ENCODE measurements around the gene CHAC2. TPM values are rescaled to one million over a fixed set of nuclear protein-coding genes. Genes with fewer than 3 reads are reported as not detected.

The CHAC2 gene
- total and polyA plus RNA-seq, 2 of the 4 experiments (the other 2 are of a cell fraction) = 2.4 to 3.9 TPM

DNA sequence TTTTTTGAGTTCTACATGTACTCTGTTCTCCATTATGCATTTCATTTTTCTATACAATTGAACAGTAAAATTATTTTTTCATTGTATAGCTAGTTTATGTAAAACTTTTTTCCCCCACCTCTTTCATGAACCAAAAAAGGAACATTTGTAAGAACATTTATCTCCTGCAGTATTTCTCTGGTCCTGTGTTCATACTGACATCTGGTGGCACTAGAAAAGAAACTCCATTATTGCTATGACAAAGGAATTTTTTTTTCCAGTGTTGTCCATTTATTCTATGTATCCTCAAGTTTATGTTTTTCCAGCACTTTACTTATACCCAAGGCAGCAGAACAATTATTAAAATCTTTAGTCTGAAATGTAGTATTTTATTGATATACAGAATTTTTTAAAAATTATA is 27.4 kb upstream of the CHAC2 start:
- peaks cover 4% of the 10 kb centered on the region for H3K4me1 ChIP-seq (ENCODE audit: control insufficient read depth, insufficient read depth, low read length)
- no peaks in the 10 kb centered on the region for H3K27me3 ChIP-seq (ENCODE audit: control insufficient read depth, insufficient read depth, low read length)
- no peak overlapping the region for H3K56ac ChIP-seq (ENCODE audit: extremely low read depth, insufficient read depth, low read length)
- peak; percentile 64 for DNase-seq
- no peak overlapping the region for H2BK15ac ChIP-seq (ENCODE audit: low read depth, low read length)
- no peak overlapping the region for H2BK120ac ChIP-seq (ENCODE audit: low read depth, low read length)
- intact Hi-C loops (cut with micrococcal nuclease) (loop anchor here (1.0 to 10.0 kb wide), 4 partner anchors 317 to 1595 kb away; no protein-coding TSS in a partner anchor), dilution Hi-C loops (cut with HindIII; ENCODE audit: low sequenced_read_pairs, unreplicated experiment) (no loop called here), in situ Hi-C loops (cut with MboI; ENCODE audit: low sequenced_read_pairs) (loop anchor here (10.0 kb wide), 1 partner anchor 315 kb away; no protein-coding TSS in a partner anchor)
- H4K91ac ChIP-seq (ENCODE audit: insufficient read depth, low read depth, low read length) = no peak overlapping the region
- no peak overlapping the region for H3K23ac ChIP-seq (ENCODE audit: low read depth, low read length)
- peaks cover under 1% of the 10 kb centered on the region for H3K9me3 ChIP-seq (ENCODE audit: control insufficient read depth, insufficient read depth, low read length)
- ATAC-seq (ENCODE audit: low read depth) = peak; percentile 64
- H2BK20ac ChIP-seq (ENCODE audit: low read depth, low read length) = no peak overlapping the region
- BruUV-seq (replicated peaks) = no TSS peak
- no peaks in the 10 kb centered on the region for H4K20me1 ChIP-seq (ENCODE audit: insufficient read depth, low read length)
- H4K5ac ChIP-seq (ENCODE audit: low read depth, low read length) = no peak overlapping the region
- POLR2A ChIA-PET (ENCODE audit: unreplicated experiment) = no interaction called here
- no peak overlapping the region for H2AFZ ChIP-seq (replicated peaks; ENCODE audit: low read length, poor library complexity)
- H3K14ac ChIP-seq (replicated peaks; ENCODE audit: low read depth, low read length) = no peak overlapping the region
- H3K27ac ChIP-seq (ENCODE audit: insufficient read depth, low read length) = no peak overlapping the region
- H3K4me3 ChIP-seq (ENCODE audit: insufficient read depth, low read depth, low read length) = no peak overlapping the region
- TF ChIP-seq SMC3 (IDR thresholded peaks at IDR 0.05; ENCODE audit: low read depth, low read length) = peak; percentile 69
- TF ChIP-seq MAFK (IDR thresholded peaks at IDR 0.05; ENCODE audit: low read depth, low read length) = no peak
- TF ChIP-seq, protein P1, sequence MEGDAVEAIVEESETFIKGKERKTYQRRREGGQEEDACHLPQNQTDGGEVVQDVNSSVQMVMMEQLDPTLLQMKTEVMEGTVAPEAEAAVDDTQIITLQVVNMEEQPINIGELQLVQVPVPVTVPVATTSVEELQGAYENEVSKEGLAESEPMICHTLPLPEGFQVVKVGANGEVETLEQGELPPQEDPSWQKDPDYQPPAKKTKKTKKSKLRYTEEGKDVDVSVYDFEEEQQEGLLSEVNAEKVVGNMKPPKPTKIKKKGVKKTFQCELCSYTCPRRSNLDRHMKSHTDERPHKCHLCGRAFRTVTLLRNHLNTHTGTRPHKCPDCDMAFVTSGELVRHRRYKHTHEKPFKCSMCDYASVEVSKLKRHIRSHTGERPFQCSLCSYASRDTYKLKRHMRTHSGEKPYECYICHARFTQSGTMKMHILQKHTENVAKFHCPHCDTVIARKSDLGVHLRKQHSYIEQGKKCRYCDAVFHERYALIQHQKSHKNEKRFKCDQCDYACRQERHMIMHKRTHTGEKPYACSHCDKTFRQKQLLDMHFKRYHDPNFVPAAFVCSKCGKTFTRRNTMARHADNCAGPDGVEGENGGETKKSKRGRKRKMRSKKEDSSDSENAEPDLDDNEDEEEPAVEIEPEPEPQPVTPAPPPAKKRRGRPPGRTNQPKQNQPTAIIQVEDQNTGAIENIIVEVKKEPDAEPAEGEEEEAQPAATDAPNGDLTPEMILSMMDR (conservative IDR thresholded peaks at IDR 0.05; ENCODE audit: low read depth, low read length) = peak; percentile 71
- TF ChIP-seq FOS (IDR thresholded peaks at IDR 0.05; ENCODE audit: low read depth, low read length) = no peak
- TF ChIP-seq, protein P2, sequence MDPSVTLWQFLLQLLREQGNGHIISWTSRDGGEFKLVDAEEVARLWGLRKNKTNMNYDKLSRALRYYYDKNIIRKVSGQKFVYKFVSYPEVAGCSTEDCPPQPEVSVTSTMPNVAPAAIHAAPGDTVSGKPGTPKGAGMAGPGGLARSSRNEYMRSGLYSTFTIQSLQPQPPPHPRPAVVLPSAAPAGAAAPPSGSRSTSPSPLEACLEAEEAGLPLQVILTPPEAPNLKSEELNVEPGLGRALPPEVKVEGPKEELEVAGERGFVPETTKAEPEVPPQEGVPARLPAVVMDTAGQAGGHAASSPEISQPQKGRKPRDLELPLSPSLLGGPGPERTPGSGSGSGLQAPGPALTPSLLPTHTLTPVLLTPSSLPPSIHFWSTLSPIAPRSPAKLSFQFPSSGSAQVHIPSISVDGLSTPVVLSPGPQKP (IDR thresholded peaks at IDR 0.05; ENCODE audit: borderline replicate concordance, low read depth, low read length) = no peak
- TF ChIP-seq NFE2L2 (IDR thresholded peaks at IDR 0.05; ENCODE audit: low read depth, low read length) = no peak
- peak; percentile 78 for TF ChIP-seq RAD21 (IDR thresholded peaks at IDR 0.05; ENCODE audit: low read length)
- TF ChIP-seq MXI1 (IDR thresholded peaks at IDR 0.05; ENCODE audit: borderline replicate concordance, low read depth, low read length) = no peak
- CTCF ChIA-PET = interaction anchor here (0.6 to 1.6 kb wide), 2 partner anchors 30 to 316 kb away, joined by 3 read pairs; no protein-coding TSS in a partner anchor
- no peak overlapping the region for H2AK9ac ChIP-seq (replicated peaks; ENCODE audit: low read depth, low read length, poor library complexity)
- no peak overlapping the region for H3K4ac ChIP-seq (ENCODE audit: low read depth, low read length)
- no peak overlapping the region for H4K8ac ChIP-seq (ENCODE audit: low read depth in 2 of 2, low read length in 2 of 2)
- H2BK5ac ChIP-seq (ENCODE audit: low read depth, low read length, poor library complexity, severe bottlenecking) = no peak overlapping the region
- no peak overlapping the region for H2AK5ac ChIP-seq (ENCODE audit: low read depth, low read length)
- peaks cover 3% of the 10 kb centered on the region for H3K36me3 ChIP-seq (ENCODE audit: control insufficient read depth, insufficient read depth, low read length)
- no peak overlapping the region for H3K18ac ChIP-seq (ENCODE audit: low read depth, low read length)
- peaks cover 0 to 16% of the 10 kb centered on the region in 2 experiments; a peak in 3 of 4 replicates for H3K79me1 ChIP-seq (ENCODE audit: low read depth in 1 of 2, low read length in 2 of 2)
- no peak overlapping the region for H3K9ac ChIP-seq (ENCODE audit: low read depth, low read length)
- H3K9me1 ChIP-seq (ENCODE audit: insufficient read depth, low read length) = 0 out of 2 replicates have a peak, but pooled peaks cover 3% of the 10 kb centered on the region
- no peak overlapping the region for H3K4me2 ChIP-seq (ENCODE audit: low read depth, low read length)

Data from IMR-90 (cell line).